HG03442 (cell line): ENCODE measurements around the gene JADE2.
"Not testable (repeated sequence)": the region's sequence is repeated elsewhere in the genome, so short reads cannot be mapped to it uniquely, and the experiment has no call there.

Source experiments
- ATAC-seq: cut with Tn5 transposase; IDR thresholded peaks from one replicate; pipeline ENCODE4 v1.9.1; 2021; ENCODE audit warnings: mild to moderate bottlenecking, moderate library complexity; ENCODE audit not compliant: unreplicated experiment

JADE2 gene

GRCh38 chr5:134582941-134583340 lies 57.5 kb downstream of the JADE2 start:
- no peak for ATAC-seq

DNA sequence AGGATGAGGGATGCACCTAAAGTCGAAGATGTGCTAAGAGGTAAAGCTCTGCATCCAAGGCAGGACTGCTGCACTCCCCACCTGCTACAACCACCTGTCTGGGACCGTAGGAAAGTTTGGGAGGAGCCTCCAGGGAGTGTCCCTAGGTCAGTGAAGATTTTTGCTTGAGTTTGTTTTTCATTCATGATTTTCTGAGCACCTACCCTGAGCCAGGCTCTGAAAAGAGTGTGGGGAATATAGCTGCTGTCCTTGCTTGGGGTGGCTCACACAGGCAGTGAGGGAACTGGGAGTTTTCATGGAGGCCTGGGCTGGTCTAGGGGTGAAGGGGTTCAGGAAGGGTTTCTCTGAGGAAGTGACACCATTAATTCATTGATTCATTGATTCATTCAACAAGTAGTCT lies 58.3 kb downstream of the JADE2 start:
- ATAC-seq = no peak

- no peak for ATAC-seq
These were observed 59.2 kb downstream of the JADE2 start for GRCh38 chr5:134584662-134585061.

GRCh38 chr5:134585966-134586365 lies 60.5 kb downstream of the JADE2 start:
- ATAC-seq = no peak

GRCh38 chr5:134586866-134587524 lies 61.5 kb downstream of the JADE2 start:
- peak; percentile 58 for ATAC-seq

DNA sequence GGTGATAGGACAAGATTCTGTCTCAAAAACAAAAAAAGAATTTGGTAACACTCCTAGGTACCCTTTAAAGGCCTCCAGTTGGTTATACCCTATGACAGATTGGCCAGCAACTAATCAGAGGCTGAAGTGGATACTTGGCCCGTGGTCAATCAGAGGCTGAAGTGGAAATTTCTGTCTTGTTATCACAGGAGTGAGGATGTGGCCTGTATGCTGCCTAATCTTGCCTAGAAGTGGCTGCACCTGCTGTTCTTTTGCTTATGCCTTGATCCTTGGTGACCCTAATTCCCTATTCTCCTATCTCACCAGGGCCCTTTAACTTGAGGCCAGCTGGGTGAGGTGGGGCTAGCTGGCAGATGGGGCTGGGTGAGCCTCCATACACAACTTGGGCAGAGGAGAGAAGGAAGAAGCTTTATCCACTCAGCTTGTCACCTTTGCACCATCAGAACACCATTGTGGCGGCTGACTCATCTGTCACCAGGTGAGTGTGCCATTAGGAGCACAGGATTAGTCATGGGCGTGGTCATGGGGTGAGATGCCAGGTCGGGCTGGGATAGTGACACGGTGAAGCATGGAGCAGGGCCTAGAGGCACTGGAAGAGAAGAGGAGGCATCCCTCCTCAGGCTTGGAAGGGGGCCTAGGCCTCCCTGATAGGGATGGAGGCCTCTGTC lies 65.7 kb downstream of the JADE2 start:
- no peak for ATAC-seq

- peak; percentile 45 for ATAC-seq
These were observed 66.8 kb downstream of the JADE2 start for GRCh38 chr5:134592141-134592746.

- ATAC-seq = no peak
These were observed 68.9 kb downstream of the JADE2 start for GRCh38 chr5:134594336-134594735.

DNA sequence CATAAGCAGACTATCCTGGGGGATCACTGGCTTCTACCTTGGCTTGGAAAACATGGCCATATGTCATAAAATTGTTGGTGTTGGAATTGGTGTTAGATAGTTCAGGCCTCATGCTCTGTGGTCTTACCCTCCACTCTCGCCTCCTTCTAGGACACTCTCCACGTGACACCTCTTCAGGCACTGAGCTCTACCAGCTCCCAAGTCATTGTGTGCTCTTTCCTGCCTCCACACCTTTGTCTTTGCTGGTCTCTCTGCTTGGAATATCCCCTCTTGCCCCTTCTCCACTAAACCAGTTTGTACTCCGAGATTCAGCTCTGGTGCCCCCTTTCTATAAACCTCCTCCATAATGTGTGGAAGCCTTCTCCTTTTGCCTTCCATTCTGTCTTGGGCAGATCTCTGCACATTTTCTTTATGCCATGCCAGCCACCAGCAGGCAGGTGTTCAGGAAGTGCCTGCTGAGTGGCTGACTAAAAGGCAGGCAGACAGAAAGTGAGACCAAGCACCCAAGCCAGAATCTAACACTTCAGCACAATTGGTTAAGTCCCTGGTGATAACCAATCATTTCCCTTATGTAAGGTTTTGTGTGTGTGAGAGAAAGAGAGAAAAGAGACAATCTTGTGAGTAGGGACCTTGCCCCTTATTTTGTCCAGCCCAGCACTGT lies 69.5 kb downstream of the JADE2 start:
- peak; percentile 45 for ATAC-seq

GRCh38 chr5:134595458-134595838 lies 70.0 kb downstream of the JADE2 start:
- ATAC-seq = no peak

GRCh38 chr5:134599820-134600219 lies 74.3 kb downstream of the JADE2 start:
- ATAC-seq = not testable (repeated sequence)

- ATAC-seq = no peak
These were observed 75.1 kb downstream of the JADE2 start for GRCh38 chr5:134600600-134600999.

DNA sequence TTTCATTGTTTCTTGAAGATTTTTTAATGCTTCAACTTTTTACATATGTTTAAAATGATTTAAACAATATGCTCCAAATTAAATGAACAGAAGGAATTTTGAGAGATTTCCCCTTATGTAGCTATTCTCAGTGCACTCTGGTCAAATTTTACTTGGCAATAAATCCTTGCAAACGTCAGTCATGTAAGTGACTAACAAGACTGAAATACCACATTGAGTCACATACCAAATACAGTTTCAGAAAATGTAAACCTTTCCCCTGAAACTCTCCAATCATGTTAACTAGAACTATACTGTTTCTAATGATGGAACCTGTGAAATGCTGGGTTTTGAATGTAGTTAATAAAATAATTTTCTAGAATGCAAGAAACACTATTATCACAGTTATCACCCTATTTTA lies 77.6 kb downstream of the JADE2 start:
- peak; percentile 57 for ATAC-seq

- no peak for ATAC-seq
These were observed 79.4 kb downstream of the JADE2 start for GRCh38 chr5:134604908-134605307.

GRCh38 chr5:134606726-134607125 lies 81.3 kb downstream of the JADE2 start:
- ATAC-seq = no peak

GRCh38 chr5:134608555-134608954 lies 83.1 kb downstream of the JADE2 start:
- ATAC-seq = no peak

DNA sequence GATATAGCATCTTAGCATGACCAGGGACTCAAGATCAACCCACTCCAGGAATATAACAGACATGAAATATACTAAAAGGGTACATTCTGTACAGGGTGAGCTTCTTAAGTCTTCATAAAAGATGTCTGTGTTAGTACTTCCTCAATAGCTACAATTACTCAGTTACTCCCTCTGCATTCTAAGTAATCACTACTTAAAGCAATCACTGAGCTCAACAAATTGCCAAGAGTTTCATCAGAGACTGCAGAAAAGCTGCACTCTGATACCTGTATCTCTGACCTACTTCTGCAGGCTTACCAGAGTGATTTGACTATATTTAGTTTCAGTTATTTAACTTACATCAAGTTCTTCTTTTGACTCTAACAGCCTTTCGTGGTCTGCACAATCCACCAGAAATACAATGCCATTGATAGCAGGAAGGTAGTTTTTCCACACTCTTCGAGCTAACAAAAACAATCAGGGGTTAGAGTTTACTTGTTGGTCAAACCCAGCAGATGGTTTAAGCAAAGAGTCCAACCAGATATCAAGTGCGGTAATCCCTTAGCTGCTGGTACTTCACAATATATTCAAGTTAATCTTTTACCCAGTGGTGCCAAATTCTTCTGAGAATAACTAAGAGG lies 83.9 kb downstream of the JADE2 start:
- ATAC-seq = no peak

DNA sequence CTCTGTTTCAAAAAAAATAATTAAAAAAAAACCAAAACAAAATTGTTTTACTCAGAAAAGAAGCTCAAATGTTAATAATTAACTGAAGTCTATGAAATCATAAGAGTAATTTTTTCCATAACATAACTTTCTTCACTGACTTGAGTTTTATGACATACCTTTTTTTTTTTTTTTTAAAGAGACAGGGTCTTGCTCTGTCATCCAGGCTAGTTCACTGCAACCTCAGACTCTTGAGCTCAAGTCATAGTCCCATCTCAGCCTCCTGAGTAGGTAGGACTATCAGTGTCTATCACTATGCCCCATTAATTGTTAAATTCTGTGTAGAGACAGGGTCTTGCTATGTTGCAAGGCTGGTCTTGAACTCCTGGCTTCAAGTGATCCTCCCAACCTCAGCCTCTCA lies 85.3 kb downstream of the JADE2 start:
- ATAC-seq = no peak

- no peak for ATAC-seq
These were observed 86.0 kb downstream of the JADE2 start for GRCh38 chr5:134611515-134611914.

GRCh38 chr5:134614450-134615085 lies 89.1 kb downstream of the JADE2 start:
- no peak for ATAC-seq

DNA sequence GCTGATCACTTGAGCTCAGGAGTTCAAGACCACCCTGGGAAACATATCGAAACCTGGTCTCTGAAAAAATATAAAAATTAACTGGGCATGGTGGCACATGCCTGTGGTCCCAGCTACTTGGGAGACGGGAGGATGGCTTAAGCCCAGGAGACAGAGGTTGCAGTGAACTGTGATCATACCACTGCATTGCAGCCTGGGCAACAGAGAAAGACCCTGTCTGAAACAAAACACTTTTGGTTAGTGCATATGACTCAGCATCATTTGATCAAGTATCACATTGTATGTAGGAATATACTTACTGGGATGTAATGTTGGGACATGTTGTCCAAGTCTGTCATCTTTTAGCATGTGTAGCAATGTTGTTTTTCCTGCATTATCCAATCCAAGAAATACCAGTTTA lies 95.2 kb downstream of the JADE2 start:
- no peak for ATAC-seq
